NCI-H345 treated with DMSO at 0.1 percent for 48 hours (cell line): ENCODE measurements around the gene DIO2.

ENCODE experiments used
- DNase-seq: peaks from one replicate; lab custom pipeline; 2025; ENCODE audit not compliant: unreplicated experiment; lab: John Stamatoyannopoulos, UW

Gene DIO2

GRCh38 chr14:80172375-80173051 lies 38.8 kb downstream of the DIO2 start:
- DNase-seq = no peak

GRCh38 chr14:80167793-80168448 lies 43.4 kb downstream of the DIO2 start:
- DNase-seq = no peak

GRCh38 chr14:80164991-80165721 lies 46.1 kb downstream of the DIO2 start:
- DNase-seq = no peak

GRCh38 chr14:80152763-80153162 lies 58.5 kb downstream of the DIO2 start:
- DNase-seq = no peak

GRCh38 chr14:80152166-80152565 lies 59.1 kb downstream of the DIO2 start:
- DNase-seq = no peak

GRCh38 chr14:80150301-80150700 lies 61.0 kb downstream of the DIO2 start:
- no peak for DNase-seq
